Measurements from ENCODE around the gene TAPBP. TPM values are rescaled to one million over a fixed set of nuclear protein-coding genes. Genes with fewer than 3 reads are reported as not detected.
A peak's percentile ranks its signal among the peaks of the same experiment; 100 is the strongest.

Gene TAPBP
- total RNA-seq, 1 experiment from 2014 or later: 80.1 TPM

DNA sequence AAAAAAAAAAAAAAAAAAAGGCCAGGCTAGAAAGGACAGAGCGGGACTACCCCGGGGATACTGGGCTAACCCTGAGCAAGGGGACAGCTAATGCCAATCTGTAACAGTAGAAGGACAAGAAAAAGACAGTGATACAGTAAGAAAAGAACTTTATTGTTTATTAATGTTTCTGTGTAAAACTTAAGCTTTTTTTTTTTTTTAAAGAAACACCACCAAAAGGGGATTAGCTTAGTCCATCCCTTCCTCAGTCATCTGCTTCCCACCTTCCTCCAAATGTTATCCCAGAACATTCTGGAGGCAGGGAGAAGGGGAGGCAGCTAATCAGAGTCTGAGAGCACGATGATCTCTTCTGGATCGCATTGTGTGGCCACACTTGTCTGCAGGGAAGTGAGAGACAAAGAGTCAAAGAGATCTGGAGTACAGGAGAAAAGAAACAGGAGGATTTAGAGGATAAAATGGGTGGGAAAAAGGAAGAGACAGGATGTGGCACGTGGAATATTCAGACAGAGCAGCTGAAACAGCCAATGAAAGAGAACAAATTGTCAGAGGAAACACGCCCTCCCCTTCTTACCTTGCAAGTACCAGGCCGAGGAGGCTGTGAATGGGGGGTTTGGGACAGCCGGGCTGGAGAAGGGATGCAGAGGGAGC, 4.7 kb upstream of the TAPBP start:
- H3K9me3 ChIP-seq (ENCODE audit: control insufficient read depth in 1 of 2, insufficient read depth in 1 of 2, low read depth in 1 of 2, low read length in 2 of 2): no peaks in the 10 kb centered on the region
- H3K4me1 ChIP-seq (ENCODE audit: control insufficient read depth in 1 of 2, insufficient read depth in 2 of 2, low read length in 2 of 2): peaks cover 36 to 67% of the 10 kb centered on the region in 2 experiments
- ATAC-seq (no peak), DNase-seq (ENCODE audit: low read depth, low spot score) (no peak)
- H2AFZ ChIP-seq (ENCODE audit: low read depth, low read length, poor library complexity, severe bottlenecking): no peak overlapping the region
- peak overlapping the region; percentile 68 for H3K27ac ChIP-seq (ENCODE audit: low read depth, low read length)
- no peaks in the 10 kb centered on the region for H4K20me1 ChIP-seq (ENCODE audit: insufficient read depth)
- H3K36me3 ChIP-seq (ENCODE audit: control insufficient read depth in 1 of 2, insufficient read depth in 2 of 2, low read length in 2 of 2): peaks cover 22 to 29% of the 10 kb centered on the region in 2 experiments; a peak in 3 of 4 replicates
- no peaks in the 10 kb centered on the region for H3K9me2 ChIP-seq (ENCODE audit: insufficient read depth)
- H3K4me2 ChIP-seq (ENCODE audit: low read length): peak overlapping the region; percentile 87
- peak overlapping the region; percentile 55 to 63 for H3K4me3 ChIP-seq (replicated peaks in 1 of 2; ENCODE audit: low read depth in 1 of 2, low read length in 2 of 2)
- H3K79me2 ChIP-seq (ENCODE audit: insufficient read depth, low read length): peaks cover 42% of the 10 kb centered on the region
- ChIA-PET RAD21 (ENCODE audit: low non-redundant PET in 1 of 2, low total read pairs in 2 of 2, uncharacterized antibody in 2 of 2, unreplicated experiment in 2 of 2) (interaction anchor here in 1 of 2 experiments (0.8 kb wide), 1 partner anchor 19 kb away, joined by 3 read pairs; no protein-coding TSS in a partner anchor), POLR2A (interaction anchor here (0.7 to 2.3 kb wide), 11 partner anchors 10 to 1123 kb away, joined by 3 to 13 read pairs (median 7); partner anchors contain the start of genes B3GALT4, PFDN6, PHF1 and RGL2), CTCF (interaction anchor here (1.0 to 1.8 kb wide), 4 partner anchors 21 to 193 kb away, joined by 4 to 9 read pairs (median 4); partner anchors contain the start of gene B3GALT4)
- TF ChIP-seq POLR2AphosphoS5 (IDR thresholded peaks at IDR 0.05; ENCODE audit: low read depth, low read length) (no peak), JUND (IDR thresholded peaks at IDR 0.05) (no peak), RAD21 (IDR thresholded peaks at IDR 0.05; ENCODE audit: low read depth) (no peak), ELF1 (IDR thresholded peaks at IDR 0.05; ENCODE audit: borderline replicate concordance, low read depth) (no peak), TCF7L2 (IDR thresholded peaks at IDR 0.05; ENCODE audit: borderline replicate concordance, extremely low read depth, insufficient read depth, insufficient read length) (no peak), SIN3A (IDR thresholded peaks at IDR 0.05; ENCODE audit: low read depth) (no peak), CEBPB (IDR thresholded peaks at IDR 0.05; ENCODE audit: low read depth) (no peak), ZFX (IDR thresholded peaks at IDR 0.05) (no peak), ZNF274 (IDR thresholded peaks at IDR 0.05; ENCODE audit: low read depth, low read length) (no peak), EZH2phosphoT487 (IDR thresholded peaks at IDR 0.05; ENCODE audit: borderline replicate concordance) (no peak)
- TF ChIP-seq, protein P1, sequence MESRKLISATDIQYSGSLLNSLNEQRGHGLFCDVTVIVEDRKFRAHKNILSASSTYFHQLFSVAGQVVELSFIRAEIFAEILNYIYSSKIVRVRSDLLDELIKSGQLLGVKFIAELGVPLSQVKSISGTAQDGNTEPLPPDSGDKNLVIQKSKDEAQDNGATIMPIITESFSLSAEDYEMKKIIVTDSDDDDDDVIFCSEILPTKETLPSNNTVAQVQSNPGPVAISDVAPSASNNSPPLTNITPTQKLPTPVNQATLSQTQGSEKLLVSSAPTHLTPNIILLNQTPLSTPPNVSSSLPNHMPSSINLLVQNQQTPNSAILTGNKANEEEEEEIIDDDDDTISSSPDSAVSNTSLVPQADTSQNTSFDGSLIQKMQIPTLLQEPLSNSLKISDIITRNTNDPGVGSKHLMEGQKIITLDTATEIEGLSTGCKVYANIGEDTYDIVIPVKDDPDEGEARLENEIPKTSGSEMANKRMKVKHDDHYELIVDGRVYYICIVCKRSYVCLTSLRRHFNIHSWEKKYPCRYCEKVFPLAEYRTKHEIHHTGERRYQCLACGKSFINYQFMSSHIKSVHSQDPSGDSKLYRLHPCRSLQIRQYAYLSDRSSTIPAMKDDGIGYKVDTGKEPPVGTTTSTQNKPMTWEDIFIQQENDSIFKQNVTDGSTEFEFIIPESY (IDR thresholded peaks at IDR 0.05; ENCODE audit: extremely low read depth, insufficient replicate concordance, low read length): no peak
- no TSS peak for BruUV-seq (replicated peaks)
- H3K9ac ChIP-seq (ENCODE audit: low read length): peak overlapping the region; percentile 61
- no peaks in the 10 kb centered on the region for H3K27me3 ChIP-seq (ENCODE audit: insufficient read depth, low read length)
- intact Hi-C loops (cut with micrococcal nuclease): no loop called here

Measured in HCT116 (cell line).